Colonic mucosa (tissue), 4 donors: Measurements from ENCODE around the gene PTPN4. TPM values are rescaled to one million over a fixed set of nuclear protein-coding genes. Genes with fewer than 3 reads are reported as not detected.
"Not testable (repeated sequence)": the region's sequence is repeated elsewhere in the genome, so short reads cannot be mapped to it uniquely, and the experiment has no call there.

Experiments used
- DNase-seq: peaks from one replicate; pipeline ENCODE4 v3.0.0-alpha.2; 2020
- H3K27ac ChIP-seq: fragments of 200-600 bp; one replicate; pipeline ENCODE4 v1.8.0; 2021
- H3K27me3 ChIP-seq: fragments of 200-600 bp; one replicate; pipeline ENCODE4 v1.8.0; 2021
- H3K36me3 ChIP-seq: fragments of 200-600 bp; one replicate; pipeline ENCODE4 v1.8.0; 2021
- H3K4me1 ChIP-seq: fragments of 200-600 bp; one replicate; pipeline ENCODE4 v1.8.0; 2021; ENCODE audit warnings: mild to moderate bottlenecking
- H3K4me3 ChIP-seq: fragments of 200-600 bp; one replicate; pipeline ENCODE4 v1.8.0; 2021
- H3K9ac ChIP-seq, 2 donors: one replicate each; pipeline ENCODE4 v1.7.0; 2013; ENCODE audit warnings: control low read depth in 2 of 2, low read depth in 2 of 2, low read length in 2 of 2
- H3K9me3 ChIP-seq: fragments of 200-600 bp; one replicate; pipeline ENCODE4 v1.8.0; 2021
- CTCF ChIP-seq: fragments of 200-600 bp; IDR thresholded peaks from one replicate; pipeline ENCODE4 v1.8.0; 2022; ENCODE audit warnings: antibody characterized with exemption, mild to moderate bottlenecking
- intact Hi-C: fragments of 100-400 bp; cut with DNase I; formaldehyde crosslinking; loops from one replicate; pipeline ENCODE4 v1.14.1; 2022
- total RNA-seq, 2 donors: library from RNA; stranded (reverse); fragmentation: NEBNext Ultra II Directional in 1 of 2; extraction: Animal tissue kit (Norgen Biotek cat#: 25700) in 1 of 2; gene quantifications; one replicate each; pipeline ENCODE4 v1.2.1, GENCODE V29; 2021
- donor health status: healthy.
- donor health status: DM: no; HTN: no; CAD: no.
- donor health status: DM: no; HTN: no; CAD: no.

The PTPN4 gene
- total RNA-seq, 2 donors from 2014 or later: 20.4 to 28.2 TPM

DNA sequence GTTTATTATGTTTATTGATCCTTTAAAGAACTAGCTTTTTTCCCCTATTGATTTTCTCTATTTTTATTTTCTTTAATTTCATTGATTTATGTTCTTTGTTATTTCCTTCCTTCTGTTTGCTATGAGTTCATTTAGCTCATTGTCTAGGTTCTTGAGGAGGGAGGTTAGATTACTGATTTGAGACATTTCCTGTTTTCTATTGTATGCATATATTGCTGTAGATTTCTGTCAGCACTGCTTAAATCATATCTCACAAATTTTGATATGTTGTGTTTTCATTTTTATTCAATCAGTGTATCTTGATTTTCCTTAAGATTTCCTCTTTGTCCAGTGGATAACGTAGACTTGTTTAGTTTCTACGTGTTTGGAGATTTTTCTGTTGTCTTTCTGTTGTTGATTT, 43.4 kb downstream of the PTPN4 start:
- TF ChIP-seq CTCF: no peak
- no peaks in the 10 kb centered on the region for H3K4me1 ChIP-seq
- no peak for DNase-seq
- no peaks in the 10 kb centered on the region for H3K9me3 ChIP-seq
- H3K27me3 ChIP-seq: no peaks in the 10 kb centered on the region
- intact Hi-C loops: no loop called here
- no peaks in the 10 kb centered on the region for H3K36me3 ChIP-seq
- H3K9ac ChIP-seq: no peak overlapping the region
- H3K27ac ChIP-seq: no peak overlapping the region
- no peak overlapping the region for H3K4me3 ChIP-seq

- H3K4me1 ChIP-seq, H3K4me3 ChIP-seq, DNase-seq, H3K9ac ChIP-seq, intact Hi-C loops, H3K27ac ChIP-seq, H3K27me3 ChIP-seq, H3K36me3 ChIP-seq, H3K9me3 ChIP-seq: not testable (repeated sequence)
Measured at GRCh38 chr2:119804409-119804808, 44.7 kb downstream of the PTPN4 start.

DNA sequence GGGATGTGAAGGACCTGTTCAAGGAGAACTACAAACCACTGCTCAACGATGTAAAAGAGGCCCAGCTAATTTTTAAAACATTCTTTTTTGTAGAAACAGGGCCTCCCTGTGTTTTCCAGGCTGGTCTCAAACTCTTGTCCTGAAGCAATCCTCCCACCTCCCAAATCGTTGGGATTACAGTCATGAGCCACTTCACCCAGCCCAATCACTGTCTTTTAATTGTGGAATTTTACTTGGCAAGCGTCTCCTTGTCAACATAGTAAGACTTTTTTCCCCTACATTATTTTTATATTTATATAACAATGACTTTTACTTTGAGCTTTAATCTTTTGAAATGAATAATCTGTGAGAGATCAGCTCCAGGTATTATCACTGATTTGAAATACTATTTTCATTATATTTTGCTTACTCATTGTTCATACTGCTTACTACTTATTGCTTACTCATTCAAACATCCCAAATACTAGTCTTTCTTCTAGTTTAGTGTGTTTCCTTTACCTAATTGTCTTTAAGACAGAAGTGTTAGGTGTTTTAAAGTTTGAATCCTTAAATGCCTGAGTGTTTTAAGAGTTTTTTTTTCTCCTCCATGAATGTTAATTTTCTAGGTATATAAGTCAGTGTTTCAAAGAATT, 48.9 kb downstream of the PTPN4 start:
- no peaks in the 10 kb centered on the region for H3K9me3 ChIP-seq
- TF ChIP-seq CTCF: no peak
- H3K27ac ChIP-seq: no peak overlapping the region
- intact Hi-C loops: no loop called here
- no peaks in the 10 kb centered on the region for H3K36me3 ChIP-seq
- DNase-seq: no peak
- H3K27me3 ChIP-seq: no peaks in the 10 kb centered on the region
- no peak overlapping the region for H3K9ac ChIP-seq
- H3K4me3 ChIP-seq: no peak overlapping the region
- no peaks in the 10 kb centered on the region for H3K4me1 ChIP-seq

- Histone ChIP-seq H3K4me1 (no peaks in the 10 kb centered on the region), H3K27me3 (no peaks in the 10 kb centered on the region), H3K9ac (no peak overlapping the region), H3K36me3 (no peaks in the 10 kb centered on the region), H3K9me3 (no peaks in the 10 kb centered on the region), H3K4me3 (no peak overlapping the region), H3K27ac (no peak overlapping the region)
- no peak for TF ChIP-seq CTCF
- DNase-seq: no peak
- intact Hi-C loops: no loop called here
Measured at GRCh38 chr2:119809339-119810048, 49.8 kb downstream of the PTPN4 start.

GRCh38 chr2:119810049-119810630, 50.4 kb downstream of the PTPN4 start:
- DNase-seq: no peak
- Histone ChIP-seq H3K4me1 (no peaks in the 10 kb centered on the region), H3K9me3 (no peaks in the 10 kb centered on the region), H3K36me3 (no peaks in the 10 kb centered on the region), H3K27me3 (no peaks in the 10 kb centered on the region), H3K27ac (no peak overlapping the region), H3K9ac (no peak overlapping the region), H3K4me3 (no peak overlapping the region)
- intact Hi-C loops: no loop called here
- TF ChIP-seq CTCF: no peak

DNA sequence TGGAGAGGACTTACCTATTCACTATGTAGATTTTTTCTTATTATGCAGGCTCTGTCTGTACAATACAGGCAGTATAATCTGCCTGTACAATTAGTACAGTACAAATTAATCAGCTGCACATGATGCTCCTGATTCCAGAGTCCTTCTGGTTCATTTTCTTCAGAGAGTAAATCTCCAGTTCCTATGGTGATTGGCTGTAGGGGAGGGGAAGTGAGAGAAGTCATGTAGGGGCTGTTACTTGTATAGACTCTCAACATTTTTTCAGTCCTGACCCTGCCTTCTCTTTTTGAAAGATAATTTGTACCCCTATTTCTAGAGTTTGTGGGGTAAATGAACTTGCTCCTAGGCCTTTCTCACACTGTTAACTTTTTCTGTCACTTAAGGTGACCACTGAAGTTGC, 54.5 kb downstream of the PTPN4 start:
- intact Hi-C loops: no loop called here
- Histone ChIP-seq H3K4me3 (no peak overlapping the region), H3K4me1 (no peaks in the 10 kb centered on the region)

More for the DNA sequence above, 54.5 kb downstream of the PTPN4 start:
- H3K36me3 ChIP-seq: no peaks in the 10 kb centered on the region
- no peak for DNase-seq
- H3K27ac ChIP-seq: no peak overlapping the region
- no peaks in the 10 kb centered on the region for H3K27me3 ChIP-seq
- no peaks in the 10 kb centered on the region for H3K9me3 ChIP-seq
- no peak overlapping the region for H3K9ac ChIP-seq
- TF ChIP-seq CTCF: no peak
